ENCODE measurements around the gene IKZF3. TPM values are rescaled to one million over a fixed set of nuclear protein-coding genes. Genes with fewer than 3 reads are reported as not detected.

The IKZF3 gene
- polyA plus RNA-seq, 1 of the 3 experiments (the other 2 are of a cell fraction): not detected

GRCh38 chr17:39820987-39821386 is 43.1 kb downstream of the IKZF3 start:
- Histone ChIP-seq H3F3A (replicated peaks; ENCODE audit: insufficient read depth) (no peaks in the 10 kb centered on the region), H3K4me3 (ENCODE audit: low read depth in 2 of 2, low read length in 1 of 2) (no peak overlapping the region), H3K9me3 (no peaks in the 10 kb centered on the region), H3K4me1 (ENCODE audit: control insufficient read depth in 1 of 2, insufficient read depth in 2 of 2, low read depth in 1 of 2, low read length in 1 of 2) (no peaks in the 10 kb centered on the region), H3K27me3 (ENCODE audit: insufficient read depth) (peaks cover 7% of the 10 kb centered on the region; the same call in 1 of the 2 replicates), H3K27ac (ENCODE audit: low read depth in 2 of 2, low read length in 1 of 2) (no peak overlapping the region), H3K36me3 (replicated peaks in 1 of 2; ENCODE audit: control insufficient read depth in 1 of 2, insufficient read depth in 2 of 2, low read length in 1 of 2) (no peaks in the 10 kb centered on the region), H3K9me2 (no peaks in the 10 kb centered on the region), H3K9ac (no peak overlapping the region), H3K4me2 (no peak overlapping the region), H2AFZ (ENCODE audit: low read depth) (no peak overlapping the region), H4K20me1 (ENCODE audit: insufficient read depth) (no peaks in the 10 kb centered on the region), H3K79me2 (ENCODE audit: insufficient read depth) (no peaks in the 10 kb centered on the region)
- ChIA-PET POLR2A (no interaction called here), CTCF (interaction anchor here (0.6 to 0.7 kb wide), 2 partner anchors 9 to 85 kb away, joined by 3 read pairs; no protein-coding TSS in a partner anchor)
- 30% methylated on average over 2 of the region's 2 CpGs for WGBS (ENCODE audit: low lambda C conversion rate)
- no peak for DNase-seq
- TF ChIP-seq RCOR1 (IDR thresholded peaks at IDR 0.05; ENCODE audit: low read length) (no peak), POLR2AphosphoS5 (IDR thresholded peaks at IDR 0.05; ENCODE audit: low read depth, low read length) (no peak), GABPA (IDR thresholded peaks at IDR 0.05; ENCODE audit: low read depth) (no peak), TCF12 (IDR thresholded peaks at IDR 0.05) (no peak), USF1 (IDR thresholded peaks at IDR 0.05; ENCODE audit: borderline replicate concordance, low read depth) (no peak), EZH2phosphoT487 (IDR thresholded peaks at IDR 0.05; ENCODE audit: borderline replicate concordance, low read depth) (no peak), FOXM1 (IDR thresholded peaks at IDR 0.05; ENCODE audit: low read depth) (no peak), CTCF (IDR thresholded peaks at IDR 0.05) (no peak), ZBTB33 (IDR thresholded peaks at IDR 0.05; ENCODE audit: borderline replicate concordance, low read depth) (no peak), JUND (IDR thresholded peaks at IDR 0.05) (no peak), TEAD4 (IDR thresholded peaks at IDR 0.05; ENCODE audit: borderline replicate concordance, insufficient read depth) (no peak), MAX (IDR thresholded peaks at IDR 0.05; ENCODE audit: low read depth) (no peak), CHD2 (IDR thresholded peaks at IDR 0.05; ENCODE audit: low read length, partially characterized antibody) (no peak), NRF1 (IDR thresholded peaks at IDR 0.05; ENCODE audit: low read depth, low read length) (no peak), FOXJ3 (CRISPR knock-in tag; IDR thresholded peaks at IDR 0.05) (no peak), RAD21 (IDR thresholded peaks at IDR 0.05; ENCODE audit: low read length) (no peak), NFIC (IDR thresholded peaks at IDR 0.05; ENCODE audit: borderline replicate concordance) (no peak)

Measured in SK-N-SH (cell line).